ENCODE data around the gene NHSL2. TPM values are rescaled to one million over a fixed set of nuclear protein-coding genes. Genes with fewer than 3 reads are reported as not detected.

The NHSL2 gene
- total and polyA plus RNA-seq, 2 of the 13 experiments (the other 11 are each of a cell fraction or from before 2014, with no cell fraction given) = not detected

DNA sequence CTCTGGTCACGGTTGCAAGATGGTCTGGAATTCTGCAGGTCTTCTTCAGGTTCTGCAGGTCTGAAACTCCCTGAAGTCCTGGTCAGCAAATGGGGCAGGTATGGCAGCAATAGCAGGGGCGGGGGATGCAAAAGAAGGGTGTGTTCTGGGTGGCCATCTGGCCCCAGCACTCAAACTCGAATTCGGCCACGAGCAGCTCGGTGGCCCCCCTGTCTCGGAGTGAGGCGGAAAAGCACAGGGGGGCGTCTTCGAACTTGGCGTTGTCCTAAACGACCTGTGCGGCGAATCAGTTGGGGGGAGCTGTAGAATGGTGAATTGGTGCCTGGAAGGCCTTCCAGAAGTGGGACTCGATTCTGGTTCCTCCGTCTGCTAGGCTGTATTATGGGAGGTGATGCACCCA, 219.0 kb downstream of the NHSL2 start (continued):
- no peak for TF ChIP-seq SIX1 (CRISPR knock-in tag; IDR thresholded peaks at IDR 0.05; ENCODE audit: borderline replicate concordance)
- TF ChIP-seq, protein P1, sequence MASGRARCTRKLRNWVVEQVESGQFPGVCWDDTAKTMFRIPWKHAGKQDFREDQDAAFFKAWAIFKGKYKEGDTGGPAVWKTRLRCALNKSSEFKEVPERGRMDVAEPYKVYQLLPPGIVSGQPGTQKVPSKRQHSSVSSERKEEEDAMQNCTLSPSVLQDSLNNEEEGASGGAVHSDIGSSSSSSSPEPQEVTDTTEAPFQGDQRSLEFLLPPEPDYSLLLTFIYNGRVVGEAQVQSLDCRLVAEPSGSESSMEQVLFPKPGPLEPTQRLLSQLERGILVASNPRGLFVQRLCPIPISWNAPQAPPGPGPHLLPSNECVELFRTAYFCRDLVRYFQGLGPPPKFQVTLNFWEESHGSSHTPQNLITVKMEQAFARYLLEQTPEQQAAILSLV (CRISPR knock-in tag; IDR thresholded peaks at IDR 0.05; ENCODE audit: borderline replicate concordance) = no peak
- no peak for TF ChIP-seq SKI (IDR thresholded peaks at IDR 0.05; ENCODE audit: partially characterized antibody)

DNA sequence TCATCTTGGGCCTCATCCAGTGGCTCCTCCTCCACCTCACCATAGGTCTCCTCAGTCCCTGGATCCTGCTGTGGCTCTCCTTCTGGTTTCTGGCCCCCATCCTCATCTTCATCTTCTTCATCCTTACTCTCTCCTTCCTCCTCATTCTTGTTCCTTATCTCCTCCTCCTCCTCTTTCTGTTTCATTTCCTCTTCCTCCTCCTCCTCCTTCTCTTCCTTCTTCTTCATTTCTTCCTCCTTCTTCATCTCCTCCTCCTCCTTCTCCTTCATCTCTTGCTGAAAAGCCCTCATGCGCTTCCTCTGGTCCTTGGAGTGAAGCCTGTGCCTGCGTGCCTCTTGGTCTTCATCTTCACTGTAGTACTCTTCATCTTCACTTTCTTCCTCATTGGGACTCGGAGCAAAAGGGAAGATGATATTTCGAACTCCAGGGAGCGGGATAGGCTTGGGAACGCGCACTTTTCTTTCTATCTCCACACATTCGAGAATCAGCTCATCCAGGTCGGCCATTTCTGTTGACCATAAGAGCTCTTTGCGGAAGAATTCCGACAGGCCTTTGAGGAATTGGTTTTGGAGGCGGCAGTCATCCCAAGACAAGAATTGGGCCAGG, 219.6 kb downstream of the NHSL2 start:
- ChIA-PET POLR2A (no interaction called here), CTCF (ENCODE audit: low intra/inter-chr PET ratio, low total read pairs) (no interaction called here)
- Histone ChIP-seq H3K27me3 (ENCODE audit: control insufficient read depth in 1 of 2, insufficient read depth in 2 of 2, low read length in 2 of 2) (peaks cover 0 to 12% of the 10 kb centered on the region in 2 experiments; a peak in 4 of 5 replicates), H3K9me3 (ENCODE audit: low read length) (no peaks in the 10 kb centered on the region), H3K27ac (ENCODE audit: extremely low read length, insufficient read depth, low read length) (no peak overlapping the region), H4K20me1 (ENCODE audit: insufficient read depth, low read length) (no peaks in the 10 kb centered on the region), H3K9ac (ENCODE audit: insufficient read depth, low read depth, low read length) (no peak overlapping the region), H3K4me1 (ENCODE audit: insufficient read depth, low read length) (no peaks in the 10 kb centered on the region), H3K36me3 (replicated peaks in 1 of 2; ENCODE audit: control insufficient read depth in 1 of 2, insufficient read depth in 2 of 2, low read length in 2 of 2) (no peaks in the 10 kb centered on the region), H3K4me2 (ENCODE audit: low read depth, low read length) (no peak overlapping the region), H3K79me2 (ENCODE audit: insufficient read depth, low read length) (no peaks in the 10 kb centered on the region), H2AFZ (ENCODE audit: low read length) (no peak overlapping the region), H3K4me3 (replicated peaks in 1 of 3; ENCODE audit: insufficient read depth in 1 of 3, low read depth in 2 of 3, low read length in 3 of 3) (no peak overlapping the region)
- no peak for TF ChIP-seq ZNF644 (CRISPR knock-in tag; IDR thresholded peaks at IDR 0.05; ENCODE audit: low read depth)
- TF ChIP-seq, protein P2, sequence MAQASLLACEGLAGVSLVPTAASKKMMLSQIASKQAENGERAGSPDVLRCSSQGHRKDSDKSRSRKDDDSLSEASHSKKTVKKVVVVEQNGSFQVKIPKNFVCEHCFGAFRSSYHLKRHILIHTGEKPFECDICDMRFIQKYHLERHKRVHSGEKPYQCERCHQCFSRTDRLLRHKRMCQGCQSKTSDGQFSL (CRISPR knock-in tag; IDR thresholded peaks at IDR 0.05) = no peak
- TF ChIP-seq, protein P3, sequence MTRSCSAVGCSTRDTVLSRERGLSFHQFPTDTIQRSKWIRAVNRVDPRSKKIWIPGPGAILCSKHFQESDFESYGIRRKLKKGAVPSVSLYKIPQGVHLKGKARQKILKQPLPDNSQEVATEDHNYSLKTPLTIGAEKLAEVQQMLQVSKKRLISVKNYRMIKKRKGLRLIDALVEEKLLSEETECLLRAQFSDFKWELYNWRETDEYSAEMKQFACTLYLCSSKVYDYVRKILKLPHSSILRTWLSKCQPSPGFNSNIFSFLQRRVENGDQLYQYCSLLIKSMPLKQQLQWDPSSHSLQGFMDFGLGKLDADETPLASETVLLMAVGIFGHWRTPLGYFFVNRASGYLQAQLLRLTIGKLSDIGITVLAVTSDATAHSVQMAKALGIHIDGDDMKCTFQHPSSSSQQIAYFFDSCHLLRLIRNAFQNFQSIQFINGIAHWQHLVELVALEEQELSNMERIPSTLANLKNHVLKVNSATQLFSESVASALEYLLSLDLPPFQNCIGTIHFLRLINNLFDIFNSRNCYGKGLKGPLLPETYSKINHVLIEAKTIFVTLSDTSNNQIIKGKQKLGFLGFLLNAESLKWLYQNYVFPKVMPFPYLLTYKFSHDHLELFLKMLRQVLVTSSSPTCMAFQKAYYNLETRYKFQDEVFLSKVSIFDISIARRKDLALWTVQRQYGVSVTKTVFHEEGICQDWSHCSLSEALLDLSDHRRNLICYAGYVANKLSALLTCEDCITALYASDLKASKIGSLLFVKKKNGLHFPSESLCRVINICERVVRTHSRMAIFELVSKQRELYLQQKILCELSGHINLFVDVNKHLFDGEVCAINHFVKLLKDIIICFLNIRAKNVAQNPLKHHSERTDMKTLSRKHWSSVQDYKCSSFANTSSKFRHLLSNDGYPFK (CRISPR knock-in tag; IDR thresholded peaks at IDR 0.05; ENCODE audit: borderline replicate concordance) = no peak
- TF ChIP-seq DMAP1 (CRISPR knock-in tag; IDR thresholded peaks at IDR 0.05) = no peak
- TF ChIP-seq HNRNPH1 (optimal IDR thresholded peaks at IDR 0.05; ENCODE audit: low read depth, low read length) = no peak
- TF ChIP-seq MIXL1 (CRISPR knock-in tag; IDR thresholded peaks at IDR 0.05) = no peak
- no peak for TF ChIP-seq PAWR (CRISPR knock-in tag; IDR thresholded peaks at IDR 0.05; ENCODE audit: borderline replicate concordance)
- TF ChIP-seq U2AF2 (IDR thresholded peaks at IDR 0.05; ENCODE audit: low read depth, low read length) = no peak
- TF ChIP-seq ZNF326 (CRISPR knock-in tag; IDR thresholded peaks at IDR 0.05; ENCODE audit: borderline replicate concordance) = no peak
- TF ChIP-seq, protein P4, sequence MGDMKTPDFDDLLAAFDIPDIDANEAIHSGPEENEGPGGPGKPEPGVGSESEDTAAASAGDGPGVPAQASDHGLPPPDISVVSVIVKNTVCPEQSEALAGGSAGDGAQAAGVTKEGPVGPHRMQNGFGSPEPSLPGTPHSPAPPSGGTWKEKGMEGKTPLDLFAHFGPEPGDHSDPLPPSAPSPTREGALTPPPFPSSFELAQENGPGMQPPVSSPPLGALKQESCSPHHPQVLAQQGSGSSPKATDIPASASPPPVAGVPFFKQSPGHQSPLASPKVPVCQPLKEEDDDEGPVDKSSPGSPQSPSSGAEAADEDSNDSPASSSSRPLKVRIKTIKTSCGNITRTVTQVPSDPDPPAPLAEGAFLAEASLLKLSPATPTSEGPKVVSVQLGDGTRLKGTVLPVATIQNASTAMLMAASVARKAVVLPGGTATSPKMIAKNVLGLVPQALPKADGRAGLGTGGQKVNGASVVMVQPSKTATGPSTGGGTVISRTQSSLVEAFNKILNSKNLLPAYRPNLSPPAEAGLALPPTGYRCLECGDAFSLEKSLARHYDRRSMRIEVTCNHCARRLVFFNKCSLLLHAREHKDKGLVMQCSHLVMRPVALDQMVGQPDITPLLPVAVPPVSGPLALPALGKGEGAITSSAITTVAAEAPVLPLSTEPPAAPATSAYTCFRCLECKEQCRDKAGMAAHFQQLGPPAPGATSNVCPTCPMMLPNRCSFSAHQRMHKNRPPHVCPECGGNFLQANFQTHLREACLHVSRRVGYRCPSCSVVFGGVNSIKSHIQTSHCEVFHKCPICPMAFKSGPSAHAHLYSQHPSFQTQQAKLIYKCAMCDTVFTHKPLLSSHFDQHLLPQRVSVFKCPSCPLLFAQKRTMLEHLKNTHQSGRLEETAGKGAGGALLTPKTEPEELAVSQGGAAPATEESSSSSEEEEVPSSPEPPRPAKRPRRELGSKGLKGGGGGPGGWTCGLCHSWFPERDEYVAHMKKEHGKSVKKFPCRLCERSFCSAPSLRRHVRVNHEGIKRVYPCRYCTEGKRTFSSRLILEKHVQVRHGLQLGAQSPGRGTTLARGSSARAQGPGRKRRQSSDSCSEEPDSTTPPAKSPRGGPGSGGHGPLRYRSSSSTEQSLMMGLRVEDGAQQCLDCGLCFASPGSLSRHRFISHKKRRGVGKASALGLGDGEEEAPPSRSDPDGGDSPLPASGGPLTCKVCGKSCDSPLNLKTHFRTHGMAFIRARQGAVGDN (CRISPR knock-in tag; IDR thresholded peaks at IDR 0.05) = no peak
- TF ChIP-seq, protein P5, sequence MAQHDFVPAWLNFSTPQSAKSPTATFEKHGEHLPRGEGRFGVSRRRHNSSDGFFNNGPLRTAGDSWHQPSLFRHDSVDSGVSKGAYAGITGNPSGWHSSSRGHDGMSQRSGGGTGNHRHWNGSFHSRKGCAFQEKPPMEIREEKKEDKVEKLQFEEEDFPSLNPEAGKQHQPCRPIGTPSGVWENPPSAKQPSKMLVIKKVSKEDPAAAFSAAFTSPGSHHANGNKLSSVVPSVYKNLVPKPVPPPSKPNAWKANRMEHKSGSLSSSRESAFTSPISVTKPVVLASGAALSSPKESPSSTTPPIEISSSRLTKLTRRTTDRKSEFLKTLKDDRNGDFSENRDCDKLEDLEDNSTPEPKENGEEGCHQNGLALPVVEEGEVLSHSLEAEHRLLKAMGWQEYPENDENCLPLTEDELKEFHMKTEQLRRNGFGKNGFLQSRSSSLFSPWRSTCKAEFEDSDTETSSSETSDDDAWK (CRISPR knock-in tag; IDR thresholded peaks at IDR 0.05) = no peak
- FAIRE-seq (no peak), ATAC-seq (no peak), DNase-seq (ENCODE audit: low spot score) (no peak)
- 79% methylated on average over 12 of the region's 12 CpGs for WGBS (ENCODE audit: low lambda C conversion rate)
- intact Hi-C loops (cut with micrococcal nuclease; ENCODE audit: unreplicated experiment) (no loop called here), in situ Hi-C loops (cut with HindIII; ENCODE audit: extremely low pct_ligation_motif_present, low pct_unique_long_range_greater_than_20kb) (no loop called here)
- BruUV-seq (replicated peaks) = no TSS peak

Measured in HepG2 (cell line).